ENCODE data around the gene GMPPA.

GMPPA gene

GRCh38 chr2:219488844-219489194, 9.9 kb upstream of the GMPPA start:
- Mint-ChIP-seq H3K27me3 (ENCODE audit: low read depth) (peaks cover 45% of the 10 kb centered on the region), H3K4me1 (ENCODE audit: low read depth) (no peaks in the 10 kb centered on the region), H3K4me3 (no peak overlapping the region)

GRCh38 chr2:219489315-219489714, 9.4 kb upstream of the GMPPA start:
- Mint-ChIP-seq H3K9me3 (no peaks in the 10 kb centered on the region), H3K27me3 (ENCODE audit: low read depth) (peaks cover 45% of the 10 kb centered on the region), H3K4me1 (ENCODE audit: low read depth) (no peaks in the 10 kb centered on the region), H3K27ac (no peak overlapping the region), H3K36me3 (ENCODE audit: low read depth) (no peaks in the 10 kb centered on the region), H3K4me3 (no peak overlapping the region)

More at GRCh38 chr2:219488844-219489194, 9.9 kb upstream of the GMPPA start:
- Mint-ChIP-seq H3K27ac (no peak overlapping the region), H3K36me3 (ENCODE audit: low read depth) (no peaks in the 10 kb centered on the region), H3K9me3 (no peaks in the 10 kb centered on the region)

GRCh38 chr2:219490186-219490585, 8.5 kb upstream of the GMPPA start:
- Mint-ChIP-seq H3K27me3 (ENCODE audit: low read depth) (peaks cover 50% of the 10 kb centered on the region), H3K4me3 (no peak overlapping the region), H3K27ac (no peak overlapping the region), H3K4me1 (ENCODE audit: low read depth) (no peaks in the 10 kb centered on the region), H3K9me3 (no peaks in the 10 kb centered on the region), H3K36me3 (ENCODE audit: low read depth) (no peaks in the 10 kb centered on the region)

GRCh38 chr2:219490600-219491130, 8.0 kb upstream of the GMPPA start:
- H3K27ac Mint-ChIP-seq = no peak overlapping the region
- H3K36me3 Mint-ChIP-seq (ENCODE audit: low read depth) = no peaks in the 10 kb centered on the region
- H3K4me1 Mint-ChIP-seq (ENCODE audit: low read depth) = no peaks in the 10 kb centered on the region
- H3K4me3 Mint-ChIP-seq = no peak overlapping the region
- H3K9me3 Mint-ChIP-seq = no peaks in the 10 kb centered on the region
- H3K27me3 Mint-ChIP-seq (ENCODE audit: low read depth) = peaks cover 50% of the 10 kb centered on the region

GRCh38 chr2:219491278-219491963, 7.3 kb upstream of the GMPPA start:
- no peak overlapping the region for H3K4me3 Mint-ChIP-seq
- H3K4me1 Mint-ChIP-seq (ENCODE audit: low read depth) = no peaks in the 10 kb centered on the region
- H3K27me3 Mint-ChIP-seq (ENCODE audit: low read depth) = peaks cover 48% of the 10 kb centered on the region
- no peaks in the 10 kb centered on the region for H3K36me3 Mint-ChIP-seq (ENCODE audit: low read depth)
- no peaks in the 10 kb centered on the region for H3K9me3 Mint-ChIP-seq
- no peak overlapping the region for H3K27ac Mint-ChIP-seq

GRCh38 chr2:219492575-219492974, 6.1 kb upstream of the GMPPA start:
- H3K27ac Mint-ChIP-seq = no peak overlapping the region
- H3K9me3 Mint-ChIP-seq = no peaks in the 10 kb centered on the region
- H3K36me3 Mint-ChIP-seq (ENCODE audit: low read depth) = no peaks in the 10 kb centered on the region
- peaks cover 47% of the 10 kb centered on the region for H3K27me3 Mint-ChIP-seq (ENCODE audit: low read depth)
- H3K4me3 Mint-ChIP-seq = no peak overlapping the region
- H3K4me1 Mint-ChIP-seq (ENCODE audit: low read depth) = no peaks in the 10 kb centered on the region

GRCh38 chr2:219493086-219493485, 5.6 kb upstream of the GMPPA start:
- Mint-ChIP-seq H3K4me3 (no peak overlapping the region), H3K27me3 (ENCODE audit: low read depth) (peaks cover 47% of the 10 kb centered on the region), H3K4me1 (ENCODE audit: low read depth) (peaks cover under 1% of the 10 kb centered on the region), H3K27ac (no peak overlapping the region), H3K36me3 (ENCODE audit: low read depth) (no peaks in the 10 kb centered on the region), H3K9me3 (no peaks in the 10 kb centered on the region)

- no peaks in the 10 kb centered on the region for H3K9me3 Mint-ChIP-seq
- H3K4me1 Mint-ChIP-seq (ENCODE audit: low read depth) = peaks cover 15% of the 10 kb centered on the region
- no peak overlapping the region for H3K27ac Mint-ChIP-seq
- H3K36me3 Mint-ChIP-seq (ENCODE audit: low read depth) = no peaks in the 10 kb centered on the region
- peaks cover 52% of the 10 kb centered on the region for H3K27me3 Mint-ChIP-seq (ENCODE audit: low read depth)
- no peak overlapping the region for H3K4me3 Mint-ChIP-seq
Measured at GRCh38 chr2:219494952-219495530, 3.6 kb upstream of the GMPPA start.

GRCh38 chr2:219495531-219496122, 3.1 kb upstream of the GMPPA start:
- H3K9me3 Mint-ChIP-seq = no peaks in the 10 kb centered on the region
- H3K27ac Mint-ChIP-seq = no peak overlapping the region
- H3K4me1 Mint-ChIP-seq (ENCODE audit: low read depth) = peaks cover 19% of the 10 kb centered on the region
- peaks cover 52% of the 10 kb centered on the region for H3K27me3 Mint-ChIP-seq (ENCODE audit: low read depth)
- no peak overlapping the region for H3K4me3 Mint-ChIP-seq
- H3K36me3 Mint-ChIP-seq (ENCODE audit: low read depth) = no peaks in the 10 kb centered on the region

GRCh38 chr2:219496247-219496824, 2.4 kb upstream of the GMPPA start:
- Mint-ChIP-seq H3K4me3 (peak overlapping the region; percentile 57), H3K36me3 (ENCODE audit: low read depth) (no peaks in the 10 kb centered on the region), H3K27ac (no peak overlapping the region), H3K4me1 (ENCODE audit: low read depth) (peaks cover 22% of the 10 kb centered on the region), H3K27me3 (ENCODE audit: low read depth) (peaks cover 52% of the 10 kb centered on the region), H3K9me3 (no peaks in the 10 kb centered on the region)

- no peaks in the 10 kb centered on the region for H3K36me3 Mint-ChIP-seq (ENCODE audit: low read depth)
- H3K9me3 Mint-ChIP-seq = no peaks in the 10 kb centered on the region
- H3K27ac Mint-ChIP-seq = no peak overlapping the region
- peaks cover 52% of the 10 kb centered on the region for H3K27me3 Mint-ChIP-seq (ENCODE audit: low read depth)
- H3K4me3 Mint-ChIP-seq = peak overlapping the region; percentile 93
- peaks cover 23% of the 10 kb centered on the region for H3K4me1 Mint-ChIP-seq (ENCODE audit: low read depth)
Measured at GRCh38 chr2:219496825-219497494, 1.7 kb upstream of the GMPPA start.

- Mint-ChIP-seq H3K27me3 (ENCODE audit: low read depth) (peaks cover 52% of the 10 kb centered on the region), H3K9me3 (no peaks in the 10 kb centered on the region)
Measured at GRCh38 chr2:219497495-219498279, 1.0 kb upstream of the GMPPA start.

GRCh38 chr2:219499058-219499307, 292 bp downstream of the GMPPA start:
- H3K36me3 Mint-ChIP-seq (ENCODE audit: low read depth) = peaks cover 7% of the 10 kb centered on the region
- H3K4me1 Mint-ChIP-seq (ENCODE audit: low read depth) = peaks cover 23% of the 10 kb centered on the region
- H3K4me3 Mint-ChIP-seq = peak overlapping the region; percentile 93
- H3K9me3 Mint-ChIP-seq = no peaks in the 10 kb centered on the region
- H3K27ac Mint-ChIP-seq = peak overlapping the region; percentile 88
- peaks cover 40% of the 10 kb centered on the region for H3K27me3 Mint-ChIP-seq (ENCODE audit: low read depth)

More at GRCh38 chr2:219497495-219498279, 1.0 kb upstream of the GMPPA start:
- Mint-ChIP-seq H3K4me1 (ENCODE audit: low read depth) (peaks cover 23% of the 10 kb centered on the region), H3K4me3 (peak overlapping the region; percentile 93), H3K36me3 (ENCODE audit: low read depth) (no peaks in the 10 kb centered on the region), H3K27ac (no peak overlapping the region)

- Mint-ChIP-seq H3K27me3 (ENCODE audit: low read depth) (peaks cover 34% of the 10 kb centered on the region), H3K27ac (peak overlapping the region; percentile 88), H3K36me3 (ENCODE audit: low read depth) (peaks cover 11% of the 10 kb centered on the region), H3K9me3 (no peaks in the 10 kb centered on the region), H3K4me1 (ENCODE audit: low read depth) (peaks cover 23% of the 10 kb centered on the region), H3K4me3 (peak overlapping the region; percentile 93)
Measured at GRCh38 chr2:219499555-219499954, 864 bp downstream of the GMPPA start.
